GM13977 (cell line): Measurements from ENCODE around the gene CACNA1B.

Experiments
- DNase-seq: peaks from one replicate; pipeline ENCODE4 v3.0.0; 2012; ENCODE audit warnings: low spot score
- CTCF ChIP-seq: IDR thresholded peaks from 2 replicates; pipeline ENCODE4 v1.5.1; 2012; ENCODE audit warnings: mild to moderate bottlenecking, control low read depth; ENCODE audit not compliant: insufficient read depth; ENCODE audit errors: extremely low read depth, missing control alignments
- in situ Hi-C: fragments of 300-500 bp; cut with MboI; formaldehyde crosslinking; loops from one replicate; pipeline ENCODE4 v1.12.0; 2022; ENCODE audit warnings: low sequenced_read_pairs, low pct_unique_long_range_greater_than_20kb, mixed read lengths, inconsistent platforms; ENCODE audit not compliant: unreplicated experiment

CACNA1B gene

GRCh38 chr9:138024131-138024530, 146.5 kb downstream of the CACNA1B start:
- no peak for TF ChIP-seq CTCF
- DNase-seq, result no peak
- in situ Hi-C loops, result no loop called here

GRCh38 chr9:138024831-138025291, 147.3 kb downstream of the CACNA1B start:
- no peak for TF ChIP-seq CTCF
- no peak for DNase-seq
- in situ Hi-C loops, result no loop called here

GRCh38 chr9:138025417-138025816, 147.8 kb downstream of the CACNA1B start:
- no peak for TF ChIP-seq CTCF
- in situ Hi-C loops, result no loop called here
- no peak for DNase-seq

- in situ Hi-C loops, result no loop called here
- no peak for DNase-seq
- no peak for TF ChIP-seq CTCF
These were observed 148.3 kb downstream of the CACNA1B start for GRCh38 chr9:138025908-138026307.

- no peak for TF ChIP-seq CTCF
- DNase-seq, result no peak
- in situ Hi-C loops, result no loop called here
These were observed 151.0 kb downstream of the CACNA1B start for GRCh38 chr9:138028596-138028995.

GRCh38 chr9:138031186-138031585, 153.6 kb downstream of the CACNA1B start:
- in situ Hi-C loops, result no loop called here
- TF ChIP-seq CTCF, result no peak
- DNase-seq, result no peak

- TF ChIP-seq CTCF, result no peak
- DNase-seq, result no peak
- in situ Hi-C loops, result no loop called here
These were observed 156.4 kb downstream of the CACNA1B start for GRCh38 chr9:138033950-138034349.
